ENCODE measurements around the gene FAM227A.

DNA sequence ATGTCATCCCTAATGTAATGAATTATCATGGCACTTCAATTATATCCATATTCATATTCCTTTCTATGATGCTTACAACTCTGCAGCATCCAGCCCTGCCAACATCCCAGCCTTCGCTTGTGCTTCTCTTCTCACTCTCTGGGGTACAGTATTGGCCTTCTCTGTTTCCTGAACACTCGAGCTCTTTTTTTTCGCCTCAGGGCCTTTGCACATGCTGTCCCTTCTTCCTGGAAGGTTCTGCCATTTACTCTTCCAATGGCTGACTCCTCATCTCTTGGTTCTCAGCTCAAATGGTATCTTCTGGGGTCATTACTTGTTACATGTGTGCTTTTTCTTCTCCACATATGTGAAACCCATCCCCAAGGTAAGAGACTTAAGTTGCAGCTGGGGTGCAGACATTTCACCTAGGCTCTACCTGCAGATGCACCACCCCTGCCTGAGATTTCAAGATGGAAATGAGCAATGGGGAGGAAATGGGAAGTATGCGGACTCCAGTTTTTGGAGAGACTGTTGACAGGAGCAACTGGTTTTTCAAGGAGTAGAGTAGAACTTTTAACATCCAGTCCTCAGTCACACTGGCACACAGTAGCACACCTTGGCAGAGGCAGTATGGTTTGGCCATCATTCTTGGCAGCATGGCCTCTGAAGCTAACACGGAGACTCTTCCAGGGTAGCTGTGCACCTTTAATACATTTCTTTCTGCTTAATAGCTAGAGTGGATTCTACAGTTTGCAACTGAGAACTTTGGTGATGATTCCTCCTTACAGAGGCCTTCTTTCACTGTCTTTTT, 43.8 kb downstream of the FAM227A start:
- TF ChIP-seq POLR2AphosphoS5 (IDR thresholded peaks at IDR 0.05; ENCODE audit: borderline replicate concordance, low read depth, low read length) (no peak), EZH2 (IDR thresholded peaks at IDR 0.05) (no peak), FOXP2 (optimal IDR thresholded peaks at IDR 0.05; ENCODE audit: control extremely low read depth, extremely low read length, insufficient read depth) (no peak)

Measured in SK-N-MC (cell line).